HG02852 (cell line): Measurements from ENCODE around the gene MGRN1.
A peak's percentile ranks its signal among the peaks of the same experiment; 100 is the strongest.

Source experiments
- ATAC-seq: cut with Tn5 transposase; IDR thresholded peaks from one replicate; pipeline ENCODE4 v1.9.1; 2021; ENCODE audit warnings: mild to moderate bottlenecking, moderate library complexity; ENCODE audit not compliant: unreplicated experiment

The MGRN1 gene

GRCh38 chr16:4684058-4684715, 59.6 kb downstream of the MGRN1 start:
- no peak for ATAC-seq

DNA sequence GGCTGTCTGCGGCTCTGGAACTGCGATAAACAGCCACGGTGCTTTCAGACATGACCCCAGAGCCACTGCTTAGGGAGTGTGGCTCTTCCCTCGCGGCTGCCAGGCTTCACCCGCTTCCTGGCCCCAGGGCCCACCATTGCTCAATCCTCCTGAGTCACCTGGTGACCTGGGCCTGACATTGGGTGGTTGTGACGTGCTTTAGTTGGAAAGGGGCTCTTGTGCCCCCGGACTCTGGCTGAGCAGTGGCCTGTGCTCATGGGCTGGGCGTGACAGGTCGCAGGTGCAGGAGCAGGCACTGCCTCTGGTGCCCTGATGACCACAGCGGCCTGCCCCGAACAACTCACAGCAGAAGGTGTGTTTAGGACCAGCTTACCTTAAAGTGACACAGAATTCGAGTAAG, 60.1 kb downstream of the MGRN1 start:
- no peak for ATAC-seq

- ATAC-seq: no peak
These were observed 60.7 kb downstream of the MGRN1 start for GRCh38 chr16:4685292-4685691.

DNA sequence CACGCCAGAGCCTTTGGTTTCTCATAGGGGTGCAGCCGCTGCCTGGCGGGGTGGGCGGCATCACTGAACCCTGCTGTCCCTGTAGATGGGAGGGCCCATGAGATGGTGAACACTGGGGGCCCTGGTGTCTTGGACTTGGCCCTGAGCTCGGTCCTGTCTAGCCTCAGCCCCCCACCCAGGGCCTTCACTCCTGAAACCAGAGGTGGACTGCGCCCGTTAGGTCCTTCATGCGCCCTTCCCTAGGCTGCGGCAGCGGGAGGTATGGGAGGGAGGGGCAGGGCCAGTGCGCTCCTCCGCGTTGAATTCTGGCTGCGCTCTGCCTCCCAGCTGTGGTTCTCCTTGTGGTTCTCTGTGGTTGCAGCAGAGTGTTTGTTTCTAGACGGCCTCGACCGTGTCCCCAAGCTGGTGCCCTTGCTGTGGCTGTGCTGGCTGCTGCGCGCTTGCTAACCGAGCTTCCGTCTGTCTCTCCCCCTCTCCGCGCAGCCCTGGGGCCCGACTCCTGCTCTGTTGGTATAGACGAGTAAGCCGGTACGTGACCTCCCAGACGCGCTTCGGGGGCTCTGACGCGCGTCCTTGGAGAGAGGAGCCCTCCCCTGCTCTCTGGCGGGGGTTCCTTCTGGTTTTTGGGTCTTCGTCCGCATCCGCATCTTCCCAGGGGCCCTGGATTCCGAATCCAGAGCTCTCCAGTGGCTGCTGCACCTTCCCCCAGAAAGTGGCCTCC, 61.3 kb downstream of the MGRN1 start:
- ATAC-seq: no peak

GRCh38 chr16:4686497-4687210, 62.0 kb downstream of the MGRN1 start:
- ATAC-seq: no peak

DNA sequence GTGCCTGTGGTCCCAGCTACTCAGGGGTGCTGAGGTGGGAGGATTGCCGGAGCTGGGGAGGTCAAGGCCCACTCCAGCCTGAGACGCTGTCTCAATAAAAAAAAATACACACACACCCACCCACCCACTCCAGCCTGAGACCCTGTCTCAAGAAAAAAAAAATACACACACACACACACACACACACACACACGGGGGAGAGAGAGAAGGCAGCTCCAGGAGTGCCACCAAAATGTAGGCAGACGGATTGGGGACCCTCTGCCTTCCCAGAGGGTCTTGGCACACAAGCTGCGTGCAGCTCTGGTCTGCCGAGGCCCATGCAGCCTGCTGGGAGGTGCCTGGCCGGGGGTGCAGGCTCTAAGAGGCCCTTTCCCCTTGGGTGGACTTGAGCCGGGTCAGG, 62.8 kb downstream of the MGRN1 start:
- no peak for ATAC-seq

DNA sequence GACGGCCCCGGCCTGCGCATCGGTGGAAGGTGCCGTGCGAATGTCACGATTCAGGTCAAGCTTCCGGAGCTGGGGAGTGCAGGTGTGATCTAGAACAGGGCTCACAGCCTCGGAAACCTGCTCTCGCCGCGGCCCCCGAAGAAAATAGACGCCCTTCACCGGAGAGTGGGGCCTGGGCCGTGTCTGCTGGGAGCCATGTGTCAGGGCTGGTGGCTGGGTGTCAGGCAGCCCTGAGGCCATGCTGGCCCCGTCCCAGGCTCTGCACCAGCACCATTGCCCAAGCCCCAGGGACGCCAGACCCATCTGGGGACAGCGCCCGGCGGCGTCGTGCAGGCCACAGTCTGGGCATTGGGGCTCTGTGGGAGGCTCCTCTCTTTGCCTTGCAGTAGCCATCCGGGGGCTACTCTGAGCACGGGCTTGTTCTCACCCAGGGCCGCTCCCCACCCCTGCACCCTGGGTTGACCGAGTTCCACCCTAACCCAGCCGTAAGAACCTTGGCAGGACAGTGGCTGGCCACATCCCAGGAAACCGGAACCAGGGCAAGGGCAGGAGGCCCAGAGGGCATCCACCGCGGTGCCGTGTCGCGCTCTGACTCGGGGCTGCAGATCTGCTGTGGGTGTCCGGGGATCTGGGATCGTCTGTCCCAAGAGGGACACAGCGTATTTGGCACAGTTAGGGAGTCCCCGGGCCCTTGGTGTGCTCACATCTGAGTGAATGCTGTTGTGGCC, 63.5 kb downstream of the MGRN1 start:
- no peak for ATAC-seq

DNA sequence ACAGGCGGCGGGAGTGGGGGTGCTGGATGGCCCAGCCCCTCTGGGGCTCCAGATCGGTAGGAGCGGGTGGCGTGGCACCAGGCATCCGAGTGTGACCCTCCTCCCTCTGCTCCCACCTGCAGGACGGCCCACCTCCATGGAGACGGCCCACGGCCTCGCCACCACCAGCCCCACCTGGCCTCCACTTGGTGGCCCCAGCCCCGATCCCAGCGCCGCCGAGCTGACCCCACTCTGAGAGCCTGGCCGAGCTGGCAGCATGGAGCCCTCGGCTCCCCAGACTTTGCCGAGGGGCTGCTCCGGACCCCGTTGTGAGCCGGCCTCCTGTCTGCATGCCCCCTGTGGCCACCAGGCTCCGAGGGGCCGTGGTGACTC, 64.0 kb downstream of the MGRN1 start:
- no peak for ATAC-seq

DNA sequence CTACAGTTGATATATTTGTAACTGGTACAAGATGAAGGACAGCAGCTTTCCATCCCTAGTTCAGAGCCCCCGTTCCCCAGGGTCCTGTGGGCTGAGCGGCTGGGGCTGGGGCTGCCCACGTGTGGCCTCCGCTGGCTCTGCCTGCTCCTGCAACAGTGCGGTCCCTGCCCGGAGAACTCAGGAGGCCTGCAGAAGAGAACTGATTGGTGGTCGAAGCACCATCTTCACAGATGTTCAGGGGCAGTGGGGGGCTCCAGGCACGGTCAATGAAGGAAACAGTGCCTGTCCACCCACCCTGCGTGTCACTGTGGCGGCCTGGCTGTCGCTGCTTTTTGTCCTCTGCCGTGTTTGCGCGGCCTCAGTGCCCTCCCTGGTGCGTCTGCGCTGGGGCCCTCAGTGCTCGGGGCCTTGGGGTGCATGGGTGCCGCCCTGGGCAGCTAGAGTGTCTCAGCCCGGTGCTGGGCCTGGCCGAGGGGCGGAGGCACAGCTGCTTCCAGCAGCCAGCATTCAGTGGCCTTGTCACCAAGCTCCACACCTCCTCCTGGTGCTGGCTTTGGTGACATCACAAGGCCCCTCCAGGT, 64.6 kb downstream of the MGRN1 start:
- ATAC-seq: no peak

DNA sequence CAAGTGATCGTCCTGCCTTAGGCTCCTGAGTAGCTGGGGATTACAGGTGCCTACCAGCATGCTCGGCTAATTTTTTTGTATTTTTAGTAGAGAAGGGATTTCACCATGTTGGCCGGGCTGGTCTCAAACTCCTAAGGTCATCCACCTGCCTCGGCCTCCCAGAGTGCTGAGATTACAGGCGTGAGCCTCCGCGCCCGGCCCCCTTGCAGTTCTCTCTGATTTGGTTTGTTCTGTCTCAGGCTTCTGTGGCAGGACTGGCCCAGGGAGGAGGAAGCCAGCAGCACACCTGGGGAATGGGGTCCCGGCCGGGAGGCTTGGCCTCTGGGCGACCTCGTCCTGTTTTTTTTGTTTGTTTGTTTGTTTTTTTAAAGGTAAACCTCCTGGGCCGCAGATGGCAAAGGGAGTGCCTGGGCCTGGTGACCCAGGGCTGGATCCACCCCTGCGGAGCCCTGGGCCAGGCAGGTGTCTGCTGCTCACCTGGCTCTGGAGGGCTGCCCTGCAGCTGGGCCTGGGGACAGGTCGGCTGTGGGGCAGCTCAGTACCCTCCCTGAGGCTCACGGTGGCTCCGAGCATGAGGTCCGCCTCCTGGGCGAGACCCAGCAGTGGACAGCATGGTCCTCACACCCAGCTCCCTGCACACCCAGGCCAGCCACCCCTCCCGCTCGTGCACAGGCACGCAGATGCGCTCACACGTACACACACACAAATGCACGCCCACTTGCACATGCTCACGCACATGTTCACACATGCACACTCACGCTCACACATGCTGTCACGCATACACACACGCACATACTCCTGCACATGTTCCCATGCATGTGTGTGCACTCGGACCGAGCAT, 65.5 kb downstream of the MGRN1 start:
- ATAC-seq: no peak

DNA sequence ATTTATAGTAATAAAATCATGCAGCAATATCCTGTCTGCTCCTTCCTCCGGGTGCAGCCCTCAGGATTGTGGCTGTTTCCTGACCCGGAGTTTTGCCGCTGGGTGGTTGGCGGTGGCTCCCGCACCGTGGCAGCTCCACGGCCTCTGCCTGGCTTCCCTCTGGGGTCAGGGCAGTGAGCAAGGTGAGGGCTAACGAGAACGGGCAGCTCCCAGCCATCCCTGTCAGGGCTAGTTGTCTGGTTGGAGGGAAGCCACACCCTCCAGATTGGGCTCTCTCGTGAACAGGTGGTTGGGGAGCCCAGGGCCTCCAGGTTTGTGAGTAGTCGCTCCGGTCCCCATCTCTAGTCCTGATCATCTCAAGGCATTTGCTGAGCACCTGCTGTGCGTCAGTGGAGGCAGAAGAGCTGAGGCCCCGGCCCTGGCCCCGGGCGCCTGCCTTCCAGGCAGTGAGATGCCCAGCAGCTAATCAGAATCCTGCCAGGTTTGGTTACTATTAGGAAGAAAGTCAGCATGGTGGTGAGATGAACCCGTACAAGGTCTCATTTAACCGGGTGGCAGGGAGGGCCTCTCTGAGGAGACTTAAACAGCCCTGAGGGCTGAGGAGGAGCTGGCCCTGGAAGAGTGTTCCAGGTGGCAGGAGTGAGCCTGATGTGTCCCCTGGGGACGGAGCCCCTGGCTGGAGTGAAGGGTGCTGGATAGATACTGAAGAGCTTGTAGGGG, 66.5 kb downstream of the MGRN1 start:
- no peak for ATAC-seq

- ATAC-seq: no peak
These were observed 67.2 kb downstream of the MGRN1 start for GRCh38 chr16:4691666-4692412.

- ATAC-seq: peak; percentile 13
These were observed 68.1 kb downstream of the MGRN1 start for GRCh38 chr16:4692460-4693295.

- peak; percentile 93 for ATAC-seq
These were observed 68.8 kb downstream of the MGRN1 start, which contains the start of gene NUDT16L1 for GRCh38 chr16:4693296-4693955. Gene NUDT16L1, plus strand, starts transcription at chr16:4693562. Its CDS starts 165 bp downstream, at chr16:4693727.

DNA sequence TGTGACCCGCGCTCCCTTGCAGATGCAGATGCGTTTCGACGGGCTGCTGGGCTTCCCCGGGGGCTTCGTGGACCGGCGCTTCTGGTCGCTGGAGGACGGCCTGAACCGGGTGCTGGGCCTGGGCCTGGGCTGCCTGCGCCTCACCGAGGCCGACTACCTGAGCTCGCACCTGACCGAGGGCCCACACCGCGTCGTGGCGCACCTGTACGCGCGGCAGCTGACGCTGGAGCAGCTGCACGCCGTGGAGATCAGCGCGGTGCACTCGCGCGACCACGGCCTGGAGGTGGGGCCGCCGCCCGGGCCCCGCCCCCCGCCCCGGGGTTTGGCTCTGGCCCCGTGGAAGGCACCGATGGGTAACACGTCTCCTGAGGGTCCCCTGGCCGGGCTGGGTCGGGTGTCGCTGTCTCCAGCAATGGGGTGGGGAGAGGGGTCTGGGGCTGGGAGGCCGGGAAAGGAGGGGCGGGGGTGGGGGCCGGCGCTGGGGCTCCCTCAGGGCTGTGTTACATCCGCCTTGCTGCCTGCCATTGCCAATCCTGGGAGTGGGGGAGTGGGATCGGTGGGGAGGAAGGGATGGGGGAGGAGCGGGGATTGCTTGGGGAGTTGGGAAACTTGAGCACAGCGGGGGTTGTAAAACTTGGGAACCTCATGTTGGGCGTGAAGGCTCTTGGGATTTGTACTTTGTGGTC, 69.5 kb downstream of the MGRN1 start:
- no peak for ATAC-seq

DNA sequence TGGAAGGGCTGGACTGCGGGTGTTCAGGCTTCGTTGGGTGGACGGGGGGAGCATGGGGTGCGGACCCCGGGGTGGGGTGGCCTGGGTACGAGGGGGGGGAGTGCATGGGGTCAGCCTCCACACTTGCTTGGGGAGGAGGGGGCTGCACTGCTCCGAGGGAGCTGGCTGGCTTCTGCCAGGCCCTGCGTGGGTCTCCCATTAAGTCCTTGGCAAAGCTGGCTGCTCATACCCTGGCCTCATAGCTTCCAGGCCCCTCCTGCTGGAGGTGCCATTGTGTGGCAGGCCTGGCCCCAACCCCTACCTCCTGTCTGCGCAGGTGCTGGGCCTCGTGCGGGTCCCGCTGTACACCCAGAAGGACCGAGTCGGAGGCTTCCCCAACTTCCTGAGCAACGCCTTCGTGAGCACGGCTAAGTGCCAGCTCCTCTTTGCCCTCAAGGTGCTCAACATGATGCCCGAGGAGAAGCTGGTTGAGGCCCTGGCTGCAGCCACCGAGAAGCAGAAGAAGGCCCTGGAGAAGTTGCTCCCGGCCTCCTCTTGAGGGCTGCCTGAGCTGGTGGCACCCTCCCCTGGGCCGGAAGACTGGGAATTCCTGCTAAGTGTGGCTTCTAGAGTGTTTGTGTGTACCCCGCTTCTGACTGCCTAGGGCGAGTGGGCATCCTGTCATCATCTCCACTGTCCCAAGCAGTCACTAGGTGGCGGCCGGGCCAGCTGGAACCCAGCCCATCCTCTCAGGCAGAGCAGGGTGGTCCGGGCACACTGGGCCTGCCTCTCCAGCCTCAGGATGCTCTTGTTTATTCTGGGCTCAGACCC, 70.2 kb downstream of the MGRN1 start:
- ATAC-seq: no peak
